ENCODE measurements around the gene HRH1. TPM values are rescaled to one million over a fixed set of nuclear protein-coding genes. Genes with fewer than 3 reads are reported as not detected.

Gene HRH1
- 17.5 and 28.3 TPM in 2 replicates for total RNA-seq

GRCh38 chr3:11154036-11154952, at the start of gene HRH1:
Gene HRH1 (plus strand): TSS chr3:11154493. CDS start chr3:11259038, 104,545 bp downstream.

GRCh38 chr3:11271986-11272904, 118.0 kb downstream of the HRH1 start, which contains the start of gene ATG7:
Gene ATG7 (plus strand): TSS chr3:11272397. CDS start chr3:11298696, 26,299 bp downstream.

Other genes with a start within 250 kb of the HRH1 start
- under 0.01 and 0.05 TPM in 2 replicates for gene SLC6A1, start 161.7 kb upstream of the HRH1 start, total RNA-seq
- 119 and 202 TPM in 2 replicates for gene ATG7, start 117.9 kb downstream of the HRH1 start, total RNA-seq

Measured in smooth muscle cell of the umbilical artery (primary cell).